ENCODE results near the gene GTF2A2. TPM values are rescaled to one million over a fixed set of nuclear protein-coding genes. Genes with fewer than 3 reads are reported as not detected.
A peak's percentile ranks its signal among the peaks of the same experiment; 100 is the strongest.

Gene GTF2A2
- total and polyA plus RNA-seq, 4 donors, result 11.7 to 101 (median 27.2) TPM

DNA sequence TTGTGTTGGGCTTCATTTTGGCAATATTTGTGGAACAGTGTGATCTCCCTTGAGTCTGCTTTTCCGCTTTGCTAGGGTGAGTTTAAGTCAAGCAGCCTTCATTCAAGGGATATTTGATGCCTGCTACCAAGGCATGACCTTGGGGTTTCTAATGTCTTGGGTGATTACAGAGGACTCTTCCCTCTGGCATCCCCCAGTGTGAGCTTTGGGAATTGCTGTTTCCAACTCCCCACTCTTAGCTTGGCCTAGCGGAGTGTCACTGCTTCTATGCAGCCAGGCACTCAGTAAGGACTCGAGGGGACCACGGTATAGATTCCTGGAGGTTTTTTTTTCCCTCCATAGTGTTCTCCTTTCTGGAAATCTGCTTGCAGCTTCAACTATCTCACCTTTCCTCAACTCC, 24.6 kb downstream of the GTF2A2 start:
- H3K4me3 ChIP-seq (ENCODE audit: low read depth in 1 of 3, low read length in 3 of 3), result no peak overlapping the region
- no peaks in the 10 kb centered on the region for H3K4me1 ChIP-seq (ENCODE audit: control insufficient read depth in 4 of 4, insufficient read depth in 4 of 4, low read length in 3 of 4)
- H3K9ac ChIP-seq (ENCODE audit: low read depth in 1 of 2, low read length in 2 of 2), result no peak overlapping the region
- WGBS, result 71% methylated on average over 4 of the region's 4 CpGs
- no peak overlapping the region for H3K27ac ChIP-seq (ENCODE audit: low read depth in 1 of 2, low read length in 2 of 2)
- no peak for DNase-seq (ENCODE audit: low spot score)
- H3K27me3 ChIP-seq (ENCODE audit: control insufficient read depth in 4 of 4, insufficient read depth in 4 of 4, low read length in 3 of 4), result no peaks in the 10 kb centered on the region
- no peaks in the 10 kb centered on the region for H3K9me3 ChIP-seq (ENCODE audit: control insufficient read depth in 4 of 4, low read length in 3 of 4)
- no peaks in the 10 kb centered on the region for H3K36me3 ChIP-seq (ENCODE audit: control insufficient read depth in 4 of 4, insufficient read depth in 3 of 4, low read depth in 1 of 4, low read length in 3 of 4)
- TF ChIP-seq SP1 (IDR thresholded peaks at IDR 0.05), result no peak
- TF ChIP-seq, protein P1, sequence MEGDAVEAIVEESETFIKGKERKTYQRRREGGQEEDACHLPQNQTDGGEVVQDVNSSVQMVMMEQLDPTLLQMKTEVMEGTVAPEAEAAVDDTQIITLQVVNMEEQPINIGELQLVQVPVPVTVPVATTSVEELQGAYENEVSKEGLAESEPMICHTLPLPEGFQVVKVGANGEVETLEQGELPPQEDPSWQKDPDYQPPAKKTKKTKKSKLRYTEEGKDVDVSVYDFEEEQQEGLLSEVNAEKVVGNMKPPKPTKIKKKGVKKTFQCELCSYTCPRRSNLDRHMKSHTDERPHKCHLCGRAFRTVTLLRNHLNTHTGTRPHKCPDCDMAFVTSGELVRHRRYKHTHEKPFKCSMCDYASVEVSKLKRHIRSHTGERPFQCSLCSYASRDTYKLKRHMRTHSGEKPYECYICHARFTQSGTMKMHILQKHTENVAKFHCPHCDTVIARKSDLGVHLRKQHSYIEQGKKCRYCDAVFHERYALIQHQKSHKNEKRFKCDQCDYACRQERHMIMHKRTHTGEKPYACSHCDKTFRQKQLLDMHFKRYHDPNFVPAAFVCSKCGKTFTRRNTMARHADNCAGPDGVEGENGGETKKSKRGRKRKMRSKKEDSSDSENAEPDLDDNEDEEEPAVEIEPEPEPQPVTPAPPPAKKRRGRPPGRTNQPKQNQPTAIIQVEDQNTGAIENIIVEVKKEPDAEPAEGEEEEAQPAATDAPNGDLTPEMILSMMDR (IDR thresholded peaks at IDR 0.05; ENCODE audit: low read depth, low read length, missing input control), result peak; percentile 8

DNA sequence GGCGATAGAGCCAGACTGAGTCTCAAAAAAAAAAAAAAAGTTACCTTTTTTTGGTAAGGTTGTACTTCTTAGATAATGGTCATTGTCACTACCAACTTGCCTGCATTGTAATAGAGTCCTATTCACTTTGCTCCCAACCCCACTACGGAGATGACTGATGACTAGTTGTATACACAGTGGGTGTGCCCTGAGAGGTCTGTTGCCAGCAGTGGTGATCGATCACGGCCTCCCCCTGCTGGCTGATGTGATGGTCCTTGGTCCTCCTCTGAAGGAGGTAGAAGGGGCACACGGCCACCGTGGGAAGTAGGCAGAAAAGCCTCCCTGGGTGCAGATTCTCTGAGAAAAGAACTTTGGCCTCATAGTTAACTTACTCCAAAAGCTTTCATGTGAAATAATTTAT, 35.0 kb downstream of the GTF2A2 start:
- peak; percentile 58 for DNase-seq (ENCODE audit: low spot score)
- 26% methylated on average over 6 of the region's 6 CpGs for WGBS
- H3K9ac ChIP-seq (ENCODE audit: low read depth in 1 of 2, low read length in 2 of 2), result no peak overlapping the region
- no peaks in the 10 kb centered on the region for H3K36me3 ChIP-seq (ENCODE audit: control insufficient read depth in 4 of 4, insufficient read depth in 3 of 4, low read depth in 1 of 4, low read length in 3 of 4)
- no peak overlapping the region for H3K4me3 ChIP-seq (ENCODE audit: low read depth in 1 of 3, low read length in 3 of 3)
- TF ChIP-seq GABPA (IDR thresholded peaks at IDR 0.05 in 1 of 2, conservative IDR thresholded peaks at IDR 0.05 in 1 of 2) (no peak), RAD21 (IDR thresholded peaks at IDR 0.05) (peak; percentile 41 to 59), FOXA2 (IDR thresholded peaks at IDR 0.05) (no peak), JUND (IDR thresholded peaks at IDR 0.05) (no peak), HNF4G (IDR thresholded peaks at IDR 0.05) (no peak)
- TF ChIP-seq, protein P1 (IDR thresholded peaks at IDR 0.05; ENCODE audit: low read depth, low read length, missing input control), result peak; percentile 18
- H3K27ac ChIP-seq (ENCODE audit: low read depth in 1 of 2, low read length in 2 of 2), result no peak overlapping the region
- H3K4me1 ChIP-seq (ENCODE audit: control insufficient read depth in 4 of 4, insufficient read depth in 4 of 4, low read length in 3 of 4), result no peaks in the 10 kb centered on the region
- peaks cover 0 to 4% (median 0%) of the 10 kb centered on the region in 4 donors for H3K27me3 ChIP-seq (ENCODE audit: control insufficient read depth in 4 of 4, insufficient read depth in 4 of 4, low read length in 3 of 4)
- H3K9me3 ChIP-seq (ENCODE audit: control insufficient read depth in 4 of 4, low read length in 3 of 4), result no peaks in the 10 kb centered on the region

DNA sequence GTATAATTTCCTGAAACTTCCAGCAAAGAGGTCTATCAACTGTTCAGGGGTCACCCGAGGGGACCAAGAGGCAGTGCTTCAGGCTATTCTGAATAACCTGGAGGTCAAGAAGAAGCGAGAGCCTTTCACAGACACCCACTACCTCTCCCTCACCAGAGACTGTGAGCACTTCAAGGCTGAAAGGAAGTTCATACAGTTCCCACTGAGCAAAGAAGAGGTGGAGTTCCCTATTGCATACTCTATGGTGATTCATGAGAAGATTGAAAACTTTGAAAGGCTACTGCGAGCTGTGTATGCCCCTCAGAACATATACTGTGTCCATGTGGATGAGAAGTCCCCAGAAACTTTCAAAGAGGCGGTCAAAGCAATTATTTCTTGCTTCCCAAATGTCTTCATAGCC, 38.9 kb downstream of the GTF2A2 start:
- DNase-seq (ENCODE audit: low spot score), result no peak
- Histone ChIP-seq H3K9me3 (ENCODE audit: control insufficient read depth in 4 of 4, low read length in 3 of 4) (no peaks in the 10 kb centered on the region), H3K9ac (ENCODE audit: low read depth in 1 of 2, low read length in 2 of 2) (no peak overlapping the region), H3K4me3 (ENCODE audit: low read depth in 1 of 3, low read length in 3 of 3) (no peak overlapping the region), H3K27ac (ENCODE audit: low read depth in 1 of 2, low read length in 2 of 2) (no peak overlapping the region), H3K4me1 (ENCODE audit: control insufficient read depth in 4 of 4, insufficient read depth in 4 of 4, low read length in 3 of 4) (no peaks in the 10 kb centered on the region), H3K27me3 (ENCODE audit: control insufficient read depth in 4 of 4, insufficient read depth in 4 of 4, low read length in 3 of 4) (peaks cover 0 to 4% (median 0%) of the 10 kb centered on the region in 4 donors), H3K36me3 (ENCODE audit: control insufficient read depth in 4 of 4, insufficient read depth in 3 of 4, low read depth in 1 of 4, low read length in 3 of 4) (no peaks in the 10 kb centered on the region)
- TF ChIP-seq, protein P2, sequence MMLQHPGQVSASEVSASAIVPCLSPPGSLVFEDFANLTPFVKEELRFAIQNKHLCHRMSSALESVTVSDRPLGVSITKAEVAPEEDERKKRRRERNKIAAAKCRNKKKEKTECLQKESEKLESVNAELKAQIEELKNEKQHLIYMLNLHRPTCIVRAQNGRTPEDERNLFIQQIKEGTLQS (IDR thresholded peaks at IDR 0.05), result no peak
- TF ChIP-seq GABPA (IDR thresholded peaks at IDR 0.05 in 1 of 2, conservative IDR thresholded peaks at IDR 0.05 in 1 of 2), result no peak
- TF ChIP-seq JUND (IDR thresholded peaks at IDR 0.05), result no peak
- 81% methylated on average over 4 of the region's 4 CpGs for WGBS

DNA sequence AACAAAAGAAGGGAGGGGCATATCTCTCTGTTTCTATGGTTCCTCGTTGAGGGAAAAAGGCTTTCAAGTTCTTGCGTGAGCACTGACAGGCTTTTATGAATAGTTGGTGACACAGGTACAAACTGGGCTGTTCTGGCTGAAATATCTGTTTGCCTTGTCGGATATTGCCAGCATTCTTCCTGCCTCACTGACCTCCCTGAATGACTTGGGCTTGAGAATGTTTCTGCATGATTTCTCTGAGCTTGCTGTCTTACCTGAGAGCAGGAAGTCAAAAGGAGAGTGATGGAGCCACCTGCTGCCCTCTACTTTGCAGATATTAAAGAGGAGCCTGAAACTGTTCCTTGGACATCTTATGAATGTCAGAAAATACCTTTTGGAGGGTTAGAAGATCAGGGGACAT, 40.9 kb downstream of the GTF2A2 start:
- Histone ChIP-seq H3K36me3 (ENCODE audit: control insufficient read depth in 4 of 4, insufficient read depth in 3 of 4, low read depth in 1 of 4, low read length in 3 of 4) (no peaks in the 10 kb centered on the region), H3K9ac (ENCODE audit: low read depth in 1 of 2, low read length in 2 of 2) (no peak overlapping the region), H3K4me3 (ENCODE audit: low read depth in 1 of 3, low read length in 3 of 3) (no peak overlapping the region), H3K4me1 (ENCODE audit: control insufficient read depth in 4 of 4, insufficient read depth in 4 of 4, low read length in 3 of 4) (peaks cover 0 to under 1% (median 0%) of the 10 kb centered on the region in 4 donors), H3K27ac (ENCODE audit: low read depth in 1 of 2, low read length in 2 of 2) (no peak overlapping the region), H3K27me3 (ENCODE audit: control insufficient read depth in 4 of 4, insufficient read depth in 4 of 4, low read length in 3 of 4) (peaks cover 0 to 4% (median 0%) of the 10 kb centered on the region in 4 donors), H3K9me3 (ENCODE audit: control insufficient read depth in 4 of 4, low read length in 3 of 4) (no peaks in the 10 kb centered on the region)
- 57% methylated on average over 3 of the region's 3 CpGs for WGBS
- no peak for DNase-seq (ENCODE audit: low spot score)
- no peak for TF ChIP-seq FOXA2 (IDR thresholded peaks at IDR 0.05)
- TF ChIP-seq RAD21 (IDR thresholded peaks at IDR 0.05), result no peak
- TF ChIP-seq, protein P3, sequence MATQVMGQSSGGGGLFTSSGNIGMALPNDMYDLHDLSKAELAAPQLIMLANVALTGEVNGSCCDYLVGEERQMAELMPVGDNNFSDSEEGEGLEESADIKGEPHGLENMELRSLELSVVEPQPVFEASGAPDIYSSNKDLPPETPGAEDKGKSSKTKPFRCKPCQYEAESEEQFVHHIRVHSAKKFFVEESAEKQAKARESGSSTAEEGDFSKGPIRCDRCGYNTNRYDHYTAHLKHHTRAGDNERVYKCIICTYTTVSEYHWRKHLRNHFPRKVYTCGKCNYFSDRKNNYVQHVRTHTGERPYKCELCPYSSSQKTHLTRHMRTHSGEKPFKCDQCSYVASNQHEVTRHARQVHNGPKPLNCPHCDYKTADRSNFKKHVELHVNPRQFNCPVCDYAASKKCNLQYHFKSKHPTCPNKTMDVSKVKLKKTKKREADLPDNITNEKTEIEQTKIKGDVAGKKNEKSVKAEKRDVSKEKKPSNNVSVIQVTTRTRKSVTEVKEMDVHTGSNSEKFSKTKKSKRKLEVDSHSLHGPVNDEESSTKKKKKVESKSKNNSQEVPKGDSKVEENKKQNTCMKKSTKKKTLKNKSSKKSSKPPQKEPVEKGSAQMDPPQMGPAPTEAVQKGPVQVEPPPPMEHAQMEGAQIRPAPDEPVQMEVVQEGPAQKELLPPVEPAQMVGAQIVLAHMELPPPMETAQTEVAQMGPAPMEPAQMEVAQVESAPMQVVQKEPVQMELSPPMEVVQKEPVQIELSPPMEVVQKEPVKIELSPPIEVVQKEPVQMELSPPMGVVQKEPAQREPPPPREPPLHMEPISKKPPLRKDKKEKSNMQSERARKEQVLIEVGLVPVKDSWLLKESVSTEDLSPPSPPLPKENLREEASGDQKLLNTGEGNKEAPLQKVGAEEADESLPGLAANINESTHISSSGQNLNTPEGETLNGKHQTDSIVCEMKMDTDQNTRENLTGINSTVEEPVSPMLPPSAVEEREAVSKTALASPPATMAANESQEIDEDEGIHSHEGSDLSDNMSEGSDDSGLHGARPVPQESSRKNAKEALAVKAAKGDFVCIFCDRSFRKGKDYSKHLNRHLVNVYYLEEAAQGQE (IDR thresholded peaks at IDR 0.05), result no peak
- no peak for TF ChIP-seq JUND (IDR thresholded peaks at IDR 0.05)
- no peak for TF ChIP-seq YY1 (IDR thresholded peaks at IDR 0.05)
- TF ChIP-seq HNF4A (conservative IDR thresholded peaks at IDR 0.05), result no peak
- TF ChIP-seq, protein P4, sequence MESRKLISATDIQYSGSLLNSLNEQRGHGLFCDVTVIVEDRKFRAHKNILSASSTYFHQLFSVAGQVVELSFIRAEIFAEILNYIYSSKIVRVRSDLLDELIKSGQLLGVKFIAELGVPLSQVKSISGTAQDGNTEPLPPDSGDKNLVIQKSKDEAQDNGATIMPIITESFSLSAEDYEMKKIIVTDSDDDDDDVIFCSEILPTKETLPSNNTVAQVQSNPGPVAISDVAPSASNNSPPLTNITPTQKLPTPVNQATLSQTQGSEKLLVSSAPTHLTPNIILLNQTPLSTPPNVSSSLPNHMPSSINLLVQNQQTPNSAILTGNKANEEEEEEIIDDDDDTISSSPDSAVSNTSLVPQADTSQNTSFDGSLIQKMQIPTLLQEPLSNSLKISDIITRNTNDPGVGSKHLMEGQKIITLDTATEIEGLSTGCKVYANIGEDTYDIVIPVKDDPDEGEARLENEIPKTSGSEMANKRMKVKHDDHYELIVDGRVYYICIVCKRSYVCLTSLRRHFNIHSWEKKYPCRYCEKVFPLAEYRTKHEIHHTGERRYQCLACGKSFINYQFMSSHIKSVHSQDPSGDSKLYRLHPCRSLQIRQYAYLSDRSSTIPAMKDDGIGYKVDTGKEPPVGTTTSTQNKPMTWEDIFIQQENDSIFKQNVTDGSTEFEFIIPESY (IDR thresholded peaks at IDR 0.05), result no peak
- no peak for TF ChIP-seq HNF4G (IDR thresholded peaks at IDR 0.05)

Measured in liver (tissue), 9 donors.